Measurements from ENCODE around the gene TRMU. TPM values are rescaled to one million over a fixed set of nuclear protein-coding genes. Genes with fewer than 3 reads are reported as not detected.

TRMU gene
- total and polyA plus RNA-seq, 2 of the 8 experiments (the other 6 are each of a cell fraction or from before 2014, with no cell fraction given): 43.4 to 70.6 TPM

GRCh38 chr22:46328797-46329196, 6.7 kb upstream of the TRMU start:
- no peak for TF ChIP-seq POLR2AphosphoS5 (IDR thresholded peaks at IDR 0.05; ENCODE audit: low read depth, low read length)
- no peak overlapping the region for H2AK5ac ChIP-seq (ENCODE audit: low read depth, low read length)
- H3K14ac ChIP-seq (ENCODE audit: insufficient read length): no peak overlapping the region
- no peak overlapping the region for H2BK15ac ChIP-seq (ENCODE audit: low read length)
- FAIRE-seq (no peak), DNase-seq (ENCODE audit: low read depth in 1 of 2, low spot score in 2 of 2) (no peak)
- peaks cover 18 to 44% (median 26%) of the 10 kb centered on the region in 4 experiments for H3K36me3 ChIP-seq (ENCODE audit: control insufficient read depth in 2 of 4, insufficient read depth in 4 of 4, low read length in 3 of 4)
- H4K91ac ChIP-seq (replicated peaks; ENCODE audit: insufficient read length, low read length): no peak overlapping the region
- H3K4me1 ChIP-seq (replicated peaks in 1 of 4; ENCODE audit: control insufficient read depth in 3 of 4, insufficient read depth in 4 of 4, low read length in 3 of 4): no peaks in the 10 kb centered on the region
- no peak overlapping the region for H3K23ac ChIP-seq (ENCODE audit: insufficient read length)
- CTCF ChIA-PET (ENCODE audit: partially characterized antibody): interaction anchor here (0.7 to 2.5 kb wide), 3 partner anchors 39 to 323 kb away, joined by 3 to 6 read pairs (median 5); no protein-coding TSS in a partner anchor
- H4K20me1 ChIP-seq (replicated peaks in 1 of 2; ENCODE audit: control insufficient read depth in 1 of 2, insufficient read depth in 2 of 2, low read length in 2 of 2): peaks cover 1 to 3% of the 10 kb centered on the region in 2 experiments
- no peak overlapping the region for H2BK12ac ChIP-seq (ENCODE audit: low read depth, low read length)
- H3K18ac ChIP-seq (ENCODE audit: extremely low read depth, low read length): no peak overlapping the region
- no peaks in the 10 kb centered on the region for H3K9me3 ChIP-seq (ENCODE audit: insufficient read depth in 2 of 2, low read depth in 1 of 2, low read length in 1 of 2)
- H4K5ac ChIP-seq (ENCODE audit: insufficient read length, low read depth, low read length): no peak overlapping the region
- no peak overlapping the region for H2BK20ac ChIP-seq (ENCODE audit: low read length)
- no peak overlapping the region for H3K4ac ChIP-seq (replicated peaks; ENCODE audit: insufficient read length, low read depth, low read length)
- no peak overlapping the region for H3K4me3 ChIP-seq (ENCODE audit: extremely low read depth in 1 of 4, insufficient read depth in 2 of 4, low read depth in 3 of 4, low read length in 4 of 4)
- no peak overlapping the region for H2BK5ac ChIP-seq (ENCODE audit: low read depth, low read length)
- no peak overlapping the region for H3K9ac ChIP-seq (replicated peaks in 1 of 4; ENCODE audit: extremely low read depth in 1 of 4, low read depth in 3 of 4, low read length in 3 of 4)
- no peaks in the 10 kb centered on the region for H3K79me1 ChIP-seq (ENCODE audit: low read depth, low read length)
- no peaks in the 10 kb centered on the region for H3K27me3 ChIP-seq (replicated peaks in 1 of 4; ENCODE audit: control insufficient read depth in 3 of 4, extremely low read depth in 1 of 4, insufficient read depth in 3 of 4, low read length in 3 of 4)
- no peak overlapping the region for H2BK120ac ChIP-seq (replicated peaks; ENCODE audit: low read depth, low read length)
- POLR2A ChIA-PET (ENCODE audit: partially characterized antibody): interaction anchor here (1.1 kb wide), 1 partner anchor 21 kb away, joined by 3 read pairs; no protein-coding TSS in a partner anchor
- H3K79me2 ChIP-seq (ENCODE audit: control insufficient read depth in 1 of 2, insufficient read depth in 2 of 2, low read length in 2 of 2): no peaks in the 10 kb centered on the region
- no peak overlapping the region; the same call in 1 of the 2 replicates for H4K8ac ChIP-seq (ENCODE audit: extremely low read depth, insufficient read depth, low read length)
- H3K4me2 ChIP-seq (ENCODE audit: insufficient read depth in 1 of 2, low read depth in 2 of 2, low read length in 2 of 2): no peak overlapping the region
- H3K23me2 ChIP-seq (ENCODE audit: low read depth, low read length): no peaks in the 10 kb centered on the region
- no peak overlapping the region for H2AFZ ChIP-seq (ENCODE audit: low read length)
- H3K56ac ChIP-seq (replicated peaks; ENCODE audit: insufficient read length, low read depth, low read length): no peak overlapping the region
- H3K27ac ChIP-seq (ENCODE audit: low read depth, low read length): no peak overlapping the region
- 92% methylated on average over 11 of the region's 11 CpGs; no CpG with 5 or more reads in 1 of the 2 experiments for WGBS, 2 experiments (ENCODE audit: extremely low coverage in 1 of 2, insufficient coverage in 1 of 2, insufficient read length in 1 of 2, insufficient replicate concordance in 2 of 2, low coverage in 1 of 2, low lambda C conversion rate in 2 of 2, missing lambda C conversion rate in 1 of 2)
